Smooth muscle cell of trachea (primary cell): Measurements from ENCODE around the gene BRCC3. TPM values are rescaled to one million over a fixed set of nuclear protein-coding genes. Genes with fewer than 3 reads are reported as not detected.

Experiments
- total RNA-seq: library from RNA; depleted of rRNA; stranded (reverse); fragments of >200 nt; gene quantifications from 2 replicates; pipeline ENCODE4 v1.2.1, GENCODE V29; 2014

The BRCC3 gene
- total RNA-seq: 12.7 and 19.5 TPM in 2 replicates

GRCh38 chrX:155070975-155071693 is at the start of gene BRCC3, which contains the start of the genes CMC4 and MTCP1:
TSS of gene BRCC3 (plus strand) at chrX:155071508. CDS start at chrX:155071528, 20 bp downstream.
TSS of gene CMC4 (minus strand) at chrX:155071136. CDS start at chrX:155064023, 7,113 bp downstream.
TSS of gene MTCP1 (minus strand) at chrX:155071136. CDS start at chrX:155066010, 5,126 bp downstream.

DNA sequence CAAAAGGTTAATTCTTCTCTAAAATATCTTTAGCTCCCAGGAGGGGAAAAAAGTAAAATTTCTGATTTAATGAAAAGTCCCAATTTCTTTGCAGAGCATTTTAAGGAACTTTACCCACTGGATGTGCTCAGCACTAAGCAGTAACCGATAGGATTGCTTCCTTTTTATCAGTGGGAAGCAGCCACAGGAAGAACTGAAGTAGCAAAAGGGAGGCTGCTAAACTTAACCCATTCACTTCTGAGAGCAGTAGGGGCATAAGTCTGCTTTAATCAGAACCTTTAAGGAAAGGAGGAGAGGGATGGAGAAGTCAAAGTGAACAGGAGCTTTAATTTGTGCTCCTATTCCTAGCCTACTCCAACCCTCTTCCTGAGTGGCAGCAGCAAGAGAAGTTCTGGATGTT is 48.7 kb upstream of the BRCC3 start, which contains the start of gene F8:
TSS of gene F8 (minus strand) at position 139 of the 400 bp plus-strand sequence. CDS start 171 bp downstream, outside the sequence.

DNA sequence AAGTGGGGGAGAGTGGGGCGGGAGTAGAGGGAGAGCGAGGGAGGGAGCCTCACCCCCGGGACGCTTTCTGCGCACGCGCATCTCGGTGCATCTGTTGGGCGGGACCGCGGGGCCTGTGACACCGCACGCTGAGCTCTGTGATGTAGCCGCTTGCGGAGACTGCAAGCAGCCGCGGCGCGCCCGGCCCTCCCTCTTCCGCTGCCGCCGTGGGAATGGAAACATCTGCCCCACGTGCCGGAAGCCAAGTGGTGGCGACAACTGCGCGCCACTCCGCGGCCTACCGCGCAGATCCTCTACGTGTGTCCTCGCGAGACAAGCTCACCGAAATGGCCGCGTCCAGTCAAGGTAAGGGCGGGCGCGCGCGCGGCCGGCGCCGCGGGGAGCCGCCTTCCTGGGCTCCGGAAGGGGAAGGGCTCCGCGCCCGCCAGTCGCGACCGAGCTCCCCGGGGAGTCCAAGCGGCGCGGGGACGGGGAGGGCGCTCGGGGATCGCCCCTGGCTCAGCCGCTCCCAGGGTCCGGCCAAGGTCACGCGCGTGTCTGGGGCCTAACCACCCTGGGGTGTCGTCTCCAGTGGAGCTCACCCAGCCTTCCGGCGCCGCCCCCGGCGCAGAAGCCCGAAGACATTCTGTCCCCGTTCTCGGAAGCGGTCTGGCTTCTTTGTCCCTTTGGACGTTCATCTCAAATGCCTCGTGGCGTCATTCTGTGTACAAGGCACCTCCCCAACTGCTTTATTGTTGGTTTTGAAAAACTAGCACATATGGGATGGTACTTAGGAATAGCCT is 44.4 kb upstream of the BRCC3 start, which contains the start of gene FUNDC2:
TSS of gene FUNDC2 (plus strand) at position 118 of the 782 bp plus-strand sequence. CDS start at position 213, 95 bp downstream.

Other genes with a start within 250 kb of the BRCC3 start
- not detected in 2 replicates for gene SMIM9, start 236.8 kb upstream of the BRCC3 start, total RNA-seq
- 8.3 TPM in 1 of 2 replicates, not detected in the other for gene F8A1, start 185.2 kb upstream of the BRCC3 start, total RNA-seq
- 5.5 and 9.4 TPM in 2 replicates for gene F8, start 48.8 kb upstream of the BRCC3 start, total RNA-seq
- gene FUNDC2, start 44.7 kb upstream of the BRCC3 start, total RNA-seq: 28.9 and 51.1 TPM in 2 replicates
- gene CMC4, start 372 bp upstream of the BRCC3 start, total RNA-seq: 11.2 and 11.6 TPM in 2 replicates
- 4.0 and 9.5 TPM in 2 replicates for gene MTCP1, start 372 bp upstream of the BRCC3 start, total RNA-seq
- gene VBP1, start 145.0 kb downstream of the BRCC3 start, total RNA-seq: 42.5 and 97.0 TPM in 2 replicates
- 1.3 and 1.7 TPM in 2 replicates for gene RAB39B, start 193.0 kb downstream of the BRCC3 start, total RNA-seq